Fibroblast of mammary gland (primary cell): ENCODE data around the gene SLC6A19.

Experiments used
- DNase-seq: peaks from one replicate; pipeline ENCODE4 v3.0.0-alpha.2; 2010; ENCODE audit warnings: low read depth
- H3K4me3 ChIP-seq: 2 replicates; pipeline ENCODE4 v1.5.1; 2011; ENCODE audit warnings: low read depth, mild to moderate bottlenecking, low read length, moderate library complexity; ENCODE audit not compliant: control insufficient read depth
- TF ChIP-seq, protein P1 (sequence below): conservative IDR thresholded peaks from 2 replicates; pipeline ENCODE4 v1.5.1; 2011; ENCODE audit warnings: low read depth, low read length, inconsistent platforms; ENCODE audit not compliant: control insufficient read depth, insufficient read depth

Gene SLC6A19

GRCh38 chr5:1195439-1195838 lies 6.0 kb upstream of the SLC6A19 start:
- DNase-seq = no peak
- H3K4me3 ChIP-seq = no peak overlapping the region
- TF ChIP-seq, protein P1, sequence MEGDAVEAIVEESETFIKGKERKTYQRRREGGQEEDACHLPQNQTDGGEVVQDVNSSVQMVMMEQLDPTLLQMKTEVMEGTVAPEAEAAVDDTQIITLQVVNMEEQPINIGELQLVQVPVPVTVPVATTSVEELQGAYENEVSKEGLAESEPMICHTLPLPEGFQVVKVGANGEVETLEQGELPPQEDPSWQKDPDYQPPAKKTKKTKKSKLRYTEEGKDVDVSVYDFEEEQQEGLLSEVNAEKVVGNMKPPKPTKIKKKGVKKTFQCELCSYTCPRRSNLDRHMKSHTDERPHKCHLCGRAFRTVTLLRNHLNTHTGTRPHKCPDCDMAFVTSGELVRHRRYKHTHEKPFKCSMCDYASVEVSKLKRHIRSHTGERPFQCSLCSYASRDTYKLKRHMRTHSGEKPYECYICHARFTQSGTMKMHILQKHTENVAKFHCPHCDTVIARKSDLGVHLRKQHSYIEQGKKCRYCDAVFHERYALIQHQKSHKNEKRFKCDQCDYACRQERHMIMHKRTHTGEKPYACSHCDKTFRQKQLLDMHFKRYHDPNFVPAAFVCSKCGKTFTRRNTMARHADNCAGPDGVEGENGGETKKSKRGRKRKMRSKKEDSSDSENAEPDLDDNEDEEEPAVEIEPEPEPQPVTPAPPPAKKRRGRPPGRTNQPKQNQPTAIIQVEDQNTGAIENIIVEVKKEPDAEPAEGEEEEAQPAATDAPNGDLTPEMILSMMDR = no peak

- TF ChIP-seq, protein P1 = no peak
- no peak overlapping the region for H3K4me3 ChIP-seq
- DNase-seq = no peak
Measured at GRCh38 chr5:1195916-1196315, 5.5 kb upstream of the SLC6A19 start.

- TF ChIP-seq, protein P1 = no peak
- H3K4me3 ChIP-seq = no peak overlapping the region
- no peak for DNase-seq
Measured at GRCh38 chr5:1196562-1196961, 4.8 kb upstream of the SLC6A19 start.

GRCh38 chr5:1197876-1198666 lies 3.3 kb upstream of the SLC6A19 start:
- TF ChIP-seq, protein P1 = no peak
- no peak for DNase-seq
- no peak overlapping the region for H3K4me3 ChIP-seq

GRCh38 chr5:1199340-1199648 lies 2.1 kb upstream of the SLC6A19 start:
- DNase-seq = no peak
- H3K4me3 ChIP-seq = no peak overlapping the region
- TF ChIP-seq, protein P1 = no peak

- TF ChIP-seq, protein P1 = no peak
- no peak for DNase-seq
- no peak overlapping the region for H3K4me3 ChIP-seq
Measured at GRCh38 chr5:1199649-1200494, 1.5 kb upstream of the SLC6A19 start.
